Activated T-helper 1 cell treated with anti-CD3 and anti-CD28 coated beads, Interleukin-2, amount 50 U/mL, for 16 hours (primary cell): ENCODE data around the gene GRM8.

Source experiments
- DNase-seq, 2 donors: peaks; one replicate each; pipeline ENCODE4 v3.0.0-alpha.2; 2020; ENCODE audit warnings: low read depth in 1 of 2, low spot score in 1 of 2

The GRM8 gene

DNA sequence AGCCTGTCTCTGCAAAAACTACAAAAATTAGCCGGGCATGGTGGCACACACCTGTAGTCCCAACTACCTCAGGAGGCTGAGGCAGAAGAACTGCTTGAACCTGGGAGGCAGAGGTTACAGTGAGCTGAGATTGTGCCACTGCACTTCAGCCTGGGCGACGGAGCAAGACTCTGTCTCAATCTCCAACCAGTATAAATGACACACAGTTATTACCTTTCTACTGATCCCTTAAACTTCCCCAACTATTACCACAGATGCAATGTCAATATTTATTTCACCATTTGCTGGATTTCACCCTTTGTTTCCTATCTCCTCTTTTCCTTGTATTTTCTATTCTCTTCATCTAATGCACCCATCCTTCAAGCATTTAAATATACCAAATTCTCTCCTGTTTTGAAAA, 431.8 kb downstream of the GRM8 start:
- DNase-seq: no peak

DNA sequence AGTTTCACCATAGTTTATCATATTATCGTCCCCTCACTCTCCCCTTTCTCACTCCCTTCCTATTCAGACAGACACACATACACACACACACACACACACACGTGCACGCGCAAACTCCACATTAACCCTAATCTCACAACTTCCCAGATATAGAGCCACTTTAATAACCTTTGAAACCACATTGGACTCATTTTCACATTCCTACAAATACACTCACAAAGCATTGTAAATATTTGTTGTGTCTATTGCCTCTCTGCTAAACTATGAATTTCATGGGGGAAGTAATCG, 433.6 kb downstream of the GRM8 start:
- no peak for DNase-seq

DNA sequence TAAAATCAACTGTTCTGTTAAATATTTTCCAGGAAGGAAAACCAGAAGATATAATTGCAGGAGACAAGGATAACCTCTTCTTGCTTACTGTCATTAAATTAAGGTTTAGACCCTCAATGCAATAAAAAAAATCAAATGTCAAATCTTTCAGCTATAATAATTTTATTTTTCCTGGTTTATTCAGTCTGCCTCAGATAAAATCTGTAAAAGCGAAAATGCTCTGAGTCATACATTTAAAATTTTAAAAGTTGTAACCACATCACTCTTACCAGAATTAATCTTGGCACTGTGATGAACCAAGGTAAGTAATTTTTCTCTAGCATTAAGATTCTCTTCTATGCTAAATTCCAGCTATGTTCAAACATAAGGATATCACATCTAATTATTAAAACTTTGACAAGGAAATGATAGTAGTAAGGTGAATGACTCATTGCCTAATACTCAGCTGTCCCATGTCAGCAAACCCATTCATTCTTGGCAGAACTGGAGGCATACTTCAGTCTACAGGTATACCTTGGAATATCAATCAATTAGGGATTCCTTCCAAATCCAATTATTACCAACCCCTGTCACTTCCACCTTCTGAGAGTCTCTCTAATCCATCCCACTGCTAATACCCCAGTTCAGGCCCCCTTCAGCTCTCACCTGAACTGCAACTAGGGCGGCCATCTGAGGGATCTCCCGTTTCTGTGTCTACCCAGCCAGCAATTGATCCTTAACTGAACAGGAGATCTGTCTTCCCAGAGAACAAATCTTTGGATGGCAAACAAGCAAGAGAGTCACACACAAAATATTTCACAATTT, 434.1 kb downstream of the GRM8 start:
- no peak for DNase-seq

DNA sequence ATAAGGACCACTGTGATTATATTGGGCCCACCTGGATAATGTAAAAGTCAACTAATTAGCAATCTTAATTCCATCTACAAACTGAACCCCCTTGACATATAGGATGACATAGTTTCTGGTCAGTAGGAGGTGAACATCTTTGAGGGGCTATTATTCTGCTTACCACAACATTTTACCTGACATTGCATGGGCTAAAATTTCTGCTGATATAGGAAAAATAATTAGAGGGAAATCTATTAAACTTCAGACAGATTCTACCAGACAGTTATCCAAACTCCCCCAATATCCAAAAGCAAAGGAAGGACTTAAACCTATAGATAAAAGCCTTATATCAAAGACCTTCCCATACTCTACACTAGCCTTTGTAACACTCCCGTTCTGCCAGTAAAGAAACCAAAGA, 443.6 kb downstream of the GRM8 start:
- no peak for DNase-seq

DNA sequence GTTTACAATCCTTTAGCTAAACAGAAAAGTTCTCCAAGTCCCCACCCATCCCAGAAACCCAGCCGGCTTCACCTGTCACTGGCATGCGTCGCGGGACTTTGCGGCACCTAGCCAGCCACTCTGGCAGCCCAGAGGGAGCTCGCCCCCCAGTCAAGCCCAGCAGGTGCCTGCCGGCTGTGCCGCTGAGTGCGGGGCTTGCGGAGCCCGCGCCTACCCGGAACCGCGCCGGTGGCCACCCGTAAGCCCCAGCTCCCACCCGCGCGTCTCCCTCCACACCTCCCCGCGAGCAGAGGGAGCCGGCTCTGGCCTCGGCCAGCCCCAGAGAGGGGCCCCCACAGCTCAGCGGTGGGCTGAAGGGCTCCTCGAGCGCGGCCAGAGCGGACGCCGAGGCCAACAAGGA, 446.1 kb downstream of the GRM8 start:
- DNase-seq: no peak

DNA sequence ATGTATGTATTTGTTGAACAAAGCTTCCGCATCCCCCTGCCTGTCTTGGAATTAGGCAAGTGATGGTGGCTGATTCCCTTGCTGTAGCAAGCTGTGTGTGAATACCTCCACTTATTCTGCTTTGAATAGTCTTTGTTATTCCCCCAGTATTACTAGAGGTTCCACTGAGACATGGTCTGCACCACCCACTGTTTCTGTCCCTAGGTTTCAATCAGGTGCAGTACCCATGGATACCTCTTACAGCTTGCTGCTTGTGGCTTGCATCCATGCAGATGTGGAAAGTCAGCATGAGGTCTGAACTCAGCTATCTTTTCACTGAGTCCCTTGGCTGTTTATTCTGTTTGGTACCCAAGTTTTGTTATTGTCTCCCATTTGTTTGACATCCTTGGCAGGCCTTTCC, 447.4 kb downstream of the GRM8 start:
- no peak for DNase-seq

DNA sequence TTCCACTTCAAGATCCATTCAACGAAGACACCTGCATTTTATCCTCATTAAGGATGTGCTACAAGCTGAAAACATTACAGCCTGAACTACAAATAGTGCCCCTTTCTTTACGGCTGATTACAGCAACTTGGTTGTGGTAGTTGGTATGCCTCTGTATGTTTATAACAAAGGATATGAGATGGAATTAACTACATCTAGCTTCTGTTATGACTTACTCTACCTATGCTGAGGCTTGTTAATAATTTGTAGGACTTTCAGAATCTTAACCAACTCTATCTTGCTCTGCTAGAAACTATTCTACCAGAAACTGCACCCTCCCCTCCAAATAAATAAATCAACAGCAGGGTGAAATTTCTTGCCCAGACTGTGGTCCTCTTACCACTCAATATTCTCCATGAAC, 448.1 kb downstream of the GRM8 start:
- DNase-seq: no peak

DNA sequence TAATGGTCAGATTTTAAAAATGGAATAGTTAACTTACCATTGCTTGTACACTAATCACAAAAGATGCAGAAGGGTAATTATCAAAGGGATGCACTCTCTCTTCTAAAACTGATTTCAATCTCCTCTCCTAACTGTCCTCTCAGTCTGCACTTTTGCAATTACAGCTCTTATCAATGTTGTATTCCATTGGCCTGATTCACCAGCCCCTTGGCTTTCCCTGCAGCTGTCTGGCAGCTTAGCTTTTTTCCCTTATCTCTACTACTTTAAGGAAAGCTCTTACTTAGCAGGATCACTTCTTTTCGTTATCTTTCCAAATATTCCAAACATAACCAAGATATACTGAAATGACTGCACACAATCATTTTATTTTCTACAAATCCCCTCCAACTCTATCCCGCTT, 448.8 kb downstream of the GRM8 start:
- DNase-seq: no peak

DNA sequence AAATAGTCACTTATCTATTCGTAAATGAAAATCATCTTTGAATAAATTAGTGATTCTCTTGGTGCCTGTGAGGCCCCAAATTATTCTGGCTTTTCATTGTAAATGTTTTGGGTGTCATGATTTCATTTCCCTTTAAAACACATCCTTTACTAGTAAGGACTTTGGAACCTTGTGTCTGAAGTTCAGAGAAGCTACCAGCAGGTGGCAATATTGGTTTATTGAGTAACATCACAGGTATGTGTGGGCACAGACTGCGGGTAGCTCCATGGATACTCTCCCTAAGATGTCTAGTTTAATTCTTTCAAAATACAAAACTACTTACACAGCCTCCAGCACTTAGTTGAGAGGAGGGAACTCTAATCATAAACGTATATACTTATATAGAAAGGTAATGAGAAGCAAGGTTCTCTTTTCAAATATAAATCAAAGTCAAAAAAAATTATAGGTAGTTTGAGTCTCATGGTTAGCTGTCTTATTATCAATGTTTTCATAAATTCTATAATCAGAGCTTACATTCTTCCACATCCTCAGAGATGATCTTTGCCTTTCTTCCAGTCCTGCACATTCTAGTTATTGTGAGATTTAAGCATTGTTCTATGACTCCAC, 449.6 kb downstream of the GRM8 start:
- DNase-seq: no peak

DNA sequence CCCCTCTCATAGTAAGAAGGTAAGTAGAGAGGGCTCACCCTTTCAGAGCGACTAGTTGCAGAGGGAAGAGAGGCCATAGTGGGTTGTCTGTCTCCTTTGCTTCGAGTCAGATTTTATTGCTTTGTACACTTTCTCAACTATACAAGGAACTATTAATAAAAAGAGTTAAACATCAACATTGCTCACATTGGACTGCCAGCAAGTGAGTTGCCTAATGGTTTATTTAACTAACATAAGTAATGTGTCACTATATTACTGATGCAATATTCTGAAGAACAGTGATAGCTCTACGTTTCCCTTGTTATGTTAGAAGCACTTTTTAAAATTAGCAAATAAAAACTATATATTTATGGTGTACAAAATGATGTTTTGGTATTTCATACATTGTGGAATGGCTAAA, 451.0 kb downstream of the GRM8 start:
- DNase-seq: no peak

DNA sequence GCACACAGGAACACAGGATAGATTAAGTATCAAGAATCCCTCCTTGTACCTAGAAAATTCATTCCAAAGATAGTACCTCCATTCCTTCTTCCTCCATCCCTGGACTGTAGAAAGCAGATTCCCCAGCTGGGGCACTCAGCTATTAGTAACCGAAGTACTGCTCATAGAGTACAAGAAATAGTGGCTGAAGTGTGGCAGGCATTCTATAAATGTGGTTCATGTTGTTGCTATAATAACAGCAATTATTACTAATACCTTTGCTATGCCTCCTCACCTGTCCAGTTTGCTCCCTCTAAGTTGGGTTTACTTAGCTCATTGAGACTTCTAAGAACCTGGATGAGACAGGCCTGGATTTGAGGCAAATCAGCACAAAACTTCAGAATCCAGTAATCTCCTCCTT, 453.2 kb downstream of the GRM8 start:
- DNase-seq: no peak

DNA sequence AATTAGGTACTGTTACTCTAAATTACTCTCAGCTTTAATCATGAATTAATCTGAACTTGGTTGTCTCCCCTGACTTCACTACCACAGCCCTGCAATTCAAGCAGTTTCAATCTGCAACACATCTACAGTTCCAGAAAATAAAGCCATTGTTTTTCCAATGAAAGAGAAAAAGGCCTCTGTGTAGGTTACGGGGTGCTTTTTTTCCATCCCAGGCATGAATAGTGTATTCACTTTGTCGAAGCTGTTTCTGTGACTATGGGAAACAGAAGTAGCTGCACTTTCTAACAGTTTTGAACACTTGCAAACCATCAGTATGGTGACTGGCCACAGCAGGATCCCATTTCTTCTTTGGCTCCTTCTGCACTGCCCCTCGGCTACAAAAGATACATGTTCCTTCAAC, 460.2 kb downstream of the GRM8 start:
- no peak for DNase-seq

DNA sequence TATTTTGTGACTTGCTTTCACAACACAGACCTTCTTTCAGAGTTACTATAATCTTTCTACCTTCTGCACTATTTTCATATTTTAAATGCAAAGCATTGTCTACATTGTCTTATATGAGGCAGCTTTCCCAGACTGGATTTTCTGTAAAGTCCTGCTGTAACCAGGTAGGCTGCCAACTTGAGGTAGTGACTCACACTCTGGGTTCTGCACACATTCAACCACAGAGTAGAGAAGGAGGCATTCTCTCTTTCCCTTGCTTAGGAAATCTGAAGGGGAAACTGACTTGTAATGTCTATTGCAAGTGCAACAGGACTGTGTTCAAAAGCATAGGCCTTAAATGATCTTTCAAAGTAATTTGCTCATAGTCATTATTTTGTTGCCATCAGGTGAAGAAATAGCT, 461.4 kb downstream of the GRM8 start:
- no peak for DNase-seq

DNA sequence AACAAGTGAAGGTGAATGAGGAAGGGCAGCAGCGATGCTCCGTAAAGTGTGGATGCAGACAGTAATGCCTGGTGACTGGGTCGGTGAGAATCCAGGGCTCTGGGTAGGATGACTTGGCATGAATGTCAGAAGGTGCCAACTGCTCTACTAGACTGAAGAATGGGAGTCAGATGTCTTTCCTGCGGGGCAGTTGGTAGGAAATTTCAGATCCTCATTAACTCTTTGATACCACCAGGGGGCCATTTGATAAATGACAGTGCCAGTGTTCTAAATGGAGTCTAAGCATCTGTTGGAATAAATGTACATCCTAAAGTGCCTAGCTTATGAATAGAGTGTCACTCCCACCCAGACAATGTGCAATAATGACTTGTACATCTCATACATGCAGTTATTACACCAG, 462.0 kb downstream of the GRM8 start:
- no peak for DNase-seq

DNA sequence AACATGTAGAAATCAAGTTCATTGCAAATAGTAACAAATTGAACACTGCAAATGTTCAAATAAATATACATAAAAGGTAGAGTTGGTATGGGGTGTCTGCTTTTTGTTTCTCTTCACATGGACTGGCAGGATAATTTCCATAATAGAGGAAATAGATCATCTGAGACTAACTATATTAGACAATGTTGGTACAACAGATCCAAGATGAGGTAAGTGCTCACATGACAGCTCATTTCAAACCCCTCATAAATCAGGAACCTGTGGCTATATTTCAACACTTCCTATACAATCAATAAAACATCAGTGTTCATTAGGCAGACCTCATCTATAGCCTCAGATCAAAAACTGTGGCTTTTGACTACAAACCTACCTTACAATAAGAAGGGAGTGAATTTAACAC, 469.1 kb downstream of the GRM8 start:
- DNase-seq: no peak

DNA sequence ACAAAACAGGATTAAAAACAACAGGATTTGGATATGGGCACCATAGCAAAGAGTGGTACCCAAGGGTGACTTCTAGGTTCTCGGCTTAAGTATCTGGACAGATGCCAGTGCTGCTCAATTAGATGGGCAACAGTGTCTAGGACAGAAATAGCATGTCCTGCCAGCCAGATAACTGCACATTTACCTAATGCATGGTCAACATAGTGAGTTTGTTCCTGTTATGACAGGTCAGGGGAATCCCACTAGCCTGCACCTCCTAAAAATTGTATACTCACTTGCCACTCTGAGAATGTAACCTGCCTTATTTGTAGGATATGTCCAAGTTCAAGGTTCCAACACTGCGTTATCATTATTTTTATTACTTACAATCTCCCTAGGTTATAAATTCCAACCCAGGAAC, 471.7 kb downstream of the GRM8 start:
- DNase-seq: no peak

DNA sequence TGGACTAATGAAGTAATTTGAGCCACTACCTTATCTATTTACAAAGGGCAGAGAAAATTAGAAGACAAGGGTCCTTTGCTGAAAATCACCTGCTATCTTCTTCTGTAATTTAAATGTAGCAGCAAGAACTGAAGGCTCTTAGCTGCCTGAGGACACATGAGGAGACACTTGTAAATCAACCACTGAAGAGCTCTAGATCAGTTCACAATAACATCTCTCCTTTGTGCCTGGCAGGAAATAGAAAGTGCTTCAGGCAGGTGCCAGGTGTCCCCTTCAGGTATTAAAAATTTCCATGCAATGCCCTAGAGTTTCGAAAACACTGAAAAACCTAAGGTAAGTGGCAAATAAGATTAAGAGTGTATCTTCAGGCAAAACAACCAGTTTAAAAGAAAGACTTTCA, 474.6 kb downstream of the GRM8 start:
- DNase-seq: no peak

DNA sequence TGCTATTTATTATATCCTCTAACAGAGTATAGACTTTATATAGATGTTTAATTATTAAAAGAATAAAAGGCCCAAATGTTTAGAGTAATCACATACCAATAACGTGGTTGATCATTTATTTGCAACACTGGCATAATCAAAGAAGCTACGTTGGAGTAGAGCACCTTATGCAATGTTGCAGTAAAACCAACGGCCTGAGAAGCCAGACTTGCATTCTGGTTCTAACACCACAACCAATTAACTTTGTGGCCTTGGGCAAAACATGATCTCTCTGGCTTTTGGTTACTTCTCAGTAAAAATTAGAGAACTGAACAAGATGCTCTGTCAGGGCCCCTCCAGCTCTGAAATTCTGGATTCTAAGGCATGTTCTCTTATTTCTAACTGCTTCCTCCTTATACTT, 476.2 kb downstream of the GRM8 start:
- DNase-seq: no peak

DNA sequence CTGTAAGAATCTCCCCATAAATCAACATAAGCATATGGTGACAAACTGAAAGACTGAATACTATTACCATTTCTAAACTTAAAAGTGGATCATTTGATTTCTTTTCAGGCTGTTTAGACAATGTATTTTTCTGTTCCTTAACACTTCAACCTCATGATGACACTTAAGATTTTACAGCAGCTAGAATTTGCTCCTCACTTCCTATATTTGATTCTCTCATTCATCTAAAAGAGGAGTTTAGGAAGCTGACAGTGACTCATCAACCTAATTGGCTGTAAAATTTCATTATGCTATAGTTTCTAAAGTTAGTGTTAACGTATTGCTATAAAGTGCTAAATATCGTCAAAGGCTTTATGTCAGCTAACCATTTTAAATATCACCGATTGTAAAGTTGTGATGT, 478.7 kb downstream of the GRM8 start:
- no peak for DNase-seq

DNA sequence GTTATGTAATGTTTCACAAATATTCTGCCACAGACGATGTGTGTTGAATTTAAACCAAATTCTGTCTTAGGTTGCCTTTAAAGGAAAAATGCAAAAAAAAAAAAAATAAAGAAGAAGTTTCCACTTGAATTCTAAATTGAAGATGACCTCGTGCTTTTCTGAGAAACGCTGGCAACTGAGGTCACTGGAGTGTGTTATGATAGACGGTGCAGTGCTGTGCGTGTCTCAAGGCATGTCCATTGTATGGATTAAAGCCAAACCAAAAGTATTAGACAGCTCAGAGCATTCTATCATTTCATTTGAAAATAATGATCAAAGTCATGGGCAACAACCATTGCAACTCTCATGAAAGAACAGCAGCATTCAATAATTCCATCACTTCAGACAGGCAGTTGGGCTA, 483.9 kb downstream of the GRM8 start:
- DNase-seq: no peak

DNA sequence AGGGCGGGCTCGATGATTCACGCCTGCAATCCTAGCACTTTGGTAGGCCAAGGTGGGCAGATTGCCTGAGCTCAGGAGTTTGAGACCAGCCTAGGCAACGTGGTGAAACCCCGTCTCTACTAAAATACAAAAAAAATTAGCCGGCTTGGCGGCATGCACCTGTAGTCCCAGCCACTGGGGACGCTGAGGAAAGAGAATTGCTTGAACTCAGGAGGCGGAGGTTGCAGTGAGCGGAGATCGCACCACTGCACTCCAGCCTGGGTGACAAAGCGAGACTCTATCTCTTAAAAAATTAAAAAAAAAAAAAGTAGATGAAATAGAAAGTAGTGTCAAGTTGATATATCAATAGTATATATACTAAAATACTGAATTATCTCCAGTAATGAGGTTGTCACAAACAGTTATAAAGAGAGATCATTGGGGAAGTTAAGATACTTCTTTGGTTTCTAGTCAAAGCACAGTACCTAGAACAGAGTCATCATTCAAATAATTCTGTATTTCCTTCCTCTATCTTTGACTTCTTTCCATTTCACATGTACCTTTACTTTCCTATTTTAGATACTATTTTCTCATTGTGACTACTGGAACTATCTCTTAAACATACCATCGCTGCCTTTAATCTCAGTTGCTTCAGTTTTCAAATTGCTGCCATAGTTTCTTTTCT, 491.7 kb downstream of the GRM8 start:
- no peak for DNase-seq

DNA sequence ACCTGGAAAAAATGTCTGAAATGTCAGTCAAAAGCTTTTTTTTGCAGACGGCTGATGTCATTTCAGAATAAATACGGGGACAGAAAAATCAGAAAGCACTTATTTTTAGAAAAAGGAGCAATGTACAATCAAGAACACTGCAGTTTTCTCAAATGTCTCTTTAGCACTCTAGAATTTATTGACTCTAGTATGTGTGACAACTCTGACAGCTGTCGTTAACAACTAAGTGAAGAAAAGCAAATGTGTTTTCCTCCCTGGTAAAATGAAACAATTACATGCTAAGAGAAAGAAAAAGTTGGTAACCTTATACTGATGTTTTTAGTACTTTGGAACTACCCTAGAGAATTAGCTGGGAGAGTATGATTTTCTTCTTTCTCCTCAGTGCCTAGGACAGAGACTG, 497.4 kb downstream of the GRM8 start:
- DNase-seq: no peak
